Measurements from ENCODE around the gene SNX15.

Gene SNX15

DNA sequence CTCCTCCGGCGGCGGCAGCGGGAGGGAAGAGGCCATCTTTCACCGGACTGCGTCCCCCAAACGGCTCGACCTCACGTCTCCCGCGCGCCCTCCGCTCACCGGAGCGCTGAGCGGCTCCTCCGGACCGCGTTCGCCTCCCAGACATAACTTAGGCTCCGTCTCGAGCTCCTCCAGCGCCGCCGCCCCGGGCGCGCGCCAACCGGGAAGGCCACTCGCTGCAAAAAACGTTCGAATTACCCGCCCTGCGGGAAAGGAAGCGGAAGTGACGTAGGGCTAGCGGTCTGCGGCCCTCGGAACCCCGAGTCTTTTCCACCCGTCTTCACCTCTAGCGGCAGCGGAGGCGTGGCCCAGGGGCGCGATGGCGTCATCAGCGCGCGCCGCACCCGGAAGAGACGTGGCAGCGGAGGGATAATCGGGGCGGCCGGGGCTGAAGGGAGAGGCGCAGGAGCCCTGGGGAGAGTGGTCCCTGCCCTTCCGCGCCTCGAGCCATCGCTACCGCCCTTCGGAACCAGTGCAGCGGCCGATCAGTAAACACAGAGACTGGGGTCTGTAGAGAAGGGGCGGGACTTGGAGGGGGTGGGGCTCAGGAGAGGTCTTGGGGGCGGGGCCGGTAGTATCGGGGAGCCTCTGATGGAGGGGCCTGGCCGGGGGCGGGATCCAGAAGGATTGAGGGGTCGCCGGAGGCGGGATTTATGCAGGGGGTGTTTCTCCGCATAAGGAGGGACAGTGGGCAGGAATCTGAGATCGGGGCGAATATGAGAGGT, 56.8 kb downstream of the SNX15 start, which contains the start of the genes CDCA5 and ZFPL1:
CDCA5 (minus strand) TSS at position 207 of the 764 bp plus-strand sequence; CDS start at position 145, 62 bp downstream.
ZFPL1 (plus strand) TSS at position 389 of the 764 bp plus-strand sequence. CDS start 477 bp downstream, outside the sequence.
- peak within 1 kb of the TSS; percentile 72 for H3K4me3 ChIP-seq (ENCODE audit: low read length)
- DNase-seq (ENCODE audit: low read depth): peak; percentile 70
- TF ChIP-seq, protein P1, sequence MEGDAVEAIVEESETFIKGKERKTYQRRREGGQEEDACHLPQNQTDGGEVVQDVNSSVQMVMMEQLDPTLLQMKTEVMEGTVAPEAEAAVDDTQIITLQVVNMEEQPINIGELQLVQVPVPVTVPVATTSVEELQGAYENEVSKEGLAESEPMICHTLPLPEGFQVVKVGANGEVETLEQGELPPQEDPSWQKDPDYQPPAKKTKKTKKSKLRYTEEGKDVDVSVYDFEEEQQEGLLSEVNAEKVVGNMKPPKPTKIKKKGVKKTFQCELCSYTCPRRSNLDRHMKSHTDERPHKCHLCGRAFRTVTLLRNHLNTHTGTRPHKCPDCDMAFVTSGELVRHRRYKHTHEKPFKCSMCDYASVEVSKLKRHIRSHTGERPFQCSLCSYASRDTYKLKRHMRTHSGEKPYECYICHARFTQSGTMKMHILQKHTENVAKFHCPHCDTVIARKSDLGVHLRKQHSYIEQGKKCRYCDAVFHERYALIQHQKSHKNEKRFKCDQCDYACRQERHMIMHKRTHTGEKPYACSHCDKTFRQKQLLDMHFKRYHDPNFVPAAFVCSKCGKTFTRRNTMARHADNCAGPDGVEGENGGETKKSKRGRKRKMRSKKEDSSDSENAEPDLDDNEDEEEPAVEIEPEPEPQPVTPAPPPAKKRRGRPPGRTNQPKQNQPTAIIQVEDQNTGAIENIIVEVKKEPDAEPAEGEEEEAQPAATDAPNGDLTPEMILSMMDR (conservative IDR thresholded peaks at IDR 0.05; ENCODE audit: low read depth, low read length): no peak

DNA sequence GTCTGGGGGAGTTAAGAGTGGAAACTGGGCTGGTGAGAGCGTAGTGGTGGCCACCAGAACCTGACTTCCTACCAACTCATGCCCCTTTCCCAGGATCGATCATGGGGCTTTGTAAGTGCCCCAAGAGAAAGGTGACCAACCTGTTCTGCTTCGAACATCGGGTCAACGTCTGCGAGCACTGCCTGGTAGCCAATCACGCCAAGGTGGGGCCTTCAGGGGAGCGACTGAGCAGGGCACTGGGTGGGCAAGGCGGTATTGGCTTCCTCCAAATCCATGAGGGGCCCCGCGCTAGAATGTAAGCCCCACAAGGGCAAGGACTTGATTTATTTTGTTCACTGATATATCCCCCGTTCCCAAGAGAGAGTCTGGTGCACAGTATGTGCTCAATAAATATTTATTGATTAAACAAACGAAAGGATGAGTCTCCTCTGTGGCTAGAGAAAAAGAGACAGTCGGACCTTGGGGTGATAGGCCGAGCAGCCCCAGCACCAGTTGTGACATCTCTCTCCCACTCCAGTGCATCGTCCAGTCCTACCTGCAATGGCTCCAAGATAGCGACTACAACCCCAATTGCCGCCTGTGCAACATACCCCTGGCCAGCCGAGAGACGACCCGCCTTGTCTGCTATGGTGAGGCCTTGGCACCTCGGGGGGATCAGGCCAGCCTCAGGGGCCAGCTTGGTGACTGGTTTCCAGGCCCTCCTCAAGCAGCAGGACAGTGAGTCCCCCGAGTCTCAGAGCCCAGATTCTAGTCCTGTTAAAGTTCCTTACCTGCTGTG, 57.5 kb downstream of the SNX15 start:
- TF ChIP-seq, protein P1 (conservative IDR thresholded peaks at IDR 0.05; ENCODE audit: low read depth, low read length): no peak
- peak overlapping the region; percentile 72 for H3K4me3 ChIP-seq (ENCODE audit: low read length)
- no peak for DNase-seq (ENCODE audit: low read depth)

DNA sequence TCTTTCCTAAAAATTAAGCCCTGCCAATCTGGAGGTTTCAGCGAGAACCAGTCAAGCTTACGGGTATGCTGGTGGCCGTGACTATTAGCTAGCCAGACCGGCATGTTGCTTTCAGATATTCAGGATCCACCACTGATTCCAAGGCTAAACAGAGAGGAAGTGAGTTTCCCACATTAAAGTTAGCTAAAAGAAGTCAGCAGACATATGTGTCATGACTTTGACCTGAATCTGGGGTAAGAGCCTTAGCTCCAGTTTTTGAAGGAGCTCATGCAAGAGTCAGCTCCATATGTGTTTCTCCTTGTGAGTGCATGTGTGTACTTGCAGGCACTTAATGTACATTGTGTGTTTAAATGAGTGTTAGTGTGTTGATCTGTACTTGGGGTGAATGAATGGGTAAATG, 58.2 kb downstream of the SNX15 start:
- no peak overlapping the region for H3K4me3 ChIP-seq (ENCODE audit: low read length)
- no peak for DNase-seq (ENCODE audit: low read depth)
- TF ChIP-seq, protein P1 (conservative IDR thresholded peaks at IDR 0.05; ENCODE audit: low read depth, low read length): no peak

DNA sequence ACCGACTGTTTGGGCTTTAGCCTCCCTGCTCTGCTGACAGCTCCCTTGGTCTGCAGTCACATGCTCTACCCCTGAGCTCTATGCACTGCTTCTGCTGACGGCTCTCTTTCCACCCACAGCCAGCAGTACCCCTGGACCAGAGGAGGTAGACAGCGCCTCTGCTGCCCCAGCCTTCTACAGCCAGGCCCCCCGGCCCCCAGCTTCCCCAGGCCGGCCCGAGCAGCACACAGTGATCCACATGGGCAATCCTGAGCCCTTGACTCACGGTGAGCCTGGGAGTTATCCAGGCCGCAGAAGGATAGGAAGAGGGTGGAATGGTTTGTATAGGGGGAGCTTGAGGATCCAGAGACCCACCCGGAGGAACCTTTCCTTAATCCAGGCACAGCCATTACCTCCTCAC, 59.6 kb downstream of the SNX15 start:
- no peak overlapping the region for H3K4me3 ChIP-seq (ENCODE audit: low read length)
- TF ChIP-seq, protein P1 (conservative IDR thresholded peaks at IDR 0.05; ENCODE audit: low read depth, low read length): no peak
- DNase-seq (ENCODE audit: low read depth): no peak

DNA sequence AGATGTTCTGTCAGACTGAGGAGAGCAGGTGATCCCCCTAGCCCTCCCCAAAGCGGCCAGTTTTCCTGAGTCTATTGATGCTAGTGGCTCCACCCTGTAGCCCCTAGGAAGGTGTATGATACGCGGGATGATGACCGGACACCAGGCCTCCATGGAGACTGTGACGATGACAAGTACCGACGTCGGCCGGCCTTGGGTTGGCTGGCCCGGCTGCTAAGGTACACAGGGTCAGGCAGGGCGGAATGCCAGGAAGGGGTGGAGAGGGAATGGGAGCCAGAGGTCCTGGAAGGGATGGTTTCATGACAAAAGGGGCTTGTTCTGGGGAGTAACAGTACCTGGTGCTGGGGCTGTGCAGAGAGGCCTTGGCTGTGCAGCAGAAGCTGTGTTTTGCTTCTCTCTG, 60.0 kb downstream of the SNX15 start:
- TF ChIP-seq, protein P1 (conservative IDR thresholded peaks at IDR 0.05; ENCODE audit: low read depth, low read length): no peak
- H3K4me3 ChIP-seq (ENCODE audit: low read length): no peak overlapping the region
- no peak for DNase-seq (ENCODE audit: low read depth)

DNA sequence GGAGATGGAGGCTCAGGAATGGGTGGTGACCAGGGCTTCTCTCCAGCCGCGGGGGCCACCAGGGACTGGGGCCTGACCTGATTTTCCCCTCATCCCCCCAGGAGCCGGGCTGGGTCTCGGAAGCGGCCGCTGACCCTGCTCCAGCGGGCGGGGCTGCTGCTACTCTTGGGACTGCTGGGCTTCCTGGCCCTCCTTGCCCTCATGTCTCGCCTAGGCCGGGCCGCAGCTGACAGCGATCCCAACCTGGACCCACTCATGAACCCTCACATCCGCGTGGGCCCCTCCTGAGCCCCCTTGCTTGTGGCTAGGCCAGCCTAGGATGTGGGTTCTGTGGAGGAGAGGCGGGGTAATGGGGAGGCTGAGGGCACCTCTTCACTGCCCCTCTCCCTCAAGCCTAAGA, 60.6 kb downstream of the SNX15 start:
- DNase-seq (ENCODE audit: low read depth): no peak
- H3K4me3 ChIP-seq (ENCODE audit: low read length): no peak overlapping the region
- TF ChIP-seq, protein P1 (conservative IDR thresholded peaks at IDR 0.05; ENCODE audit: low read depth, low read length): no peak

Measured in retinal pigment epithelial cell (primary cell).